GM23338 (cell line): ENCODE measurements around the gene NUP205. TPM values are rescaled to one million over a fixed set of nuclear protein-coding genes. Genes with fewer than 3 reads are reported as not detected.

Experiments
- ATAC-seq: fragments of 200-7000 bp; cut with Tn5 transposase; 3 replicates; pipeline ENCODE4 v1.9.1; 2020
- DNase-seq: peaks from one replicate; pipeline ENCODE4 v3.0.0-alpha.2; 2015; ENCODE audit warnings: low spot score
- H2AFZ ChIP-seq: fragments of 200-600 bp; sonication (generic); 2 replicates; pipeline ENCODE4 v1.8.0; 2016; ENCODE audit warnings: antibody characterized with exemption, mild to moderate bottlenecking, moderate library complexity
- H3F3A ChIP-seq: fragments of 200-600 bp; sonication (generic); replicated peaks from 2 replicates; pipeline ENCODE4 v1.8.0; 2017; ENCODE audit warnings: antibody characterized with exemption, mixed run types, low read depth
- H3K27ac ChIP-seq: fragments of 200-600 bp; sonication (generic); 2 replicates; pipeline ENCODE4 v1.6.1; 2016; ENCODE audit warnings: low read depth
- H3K27me3 ChIP-seq: fragments of 200-600 bp; sonication (generic); 2 replicates; pipeline ENCODE4 v1.8.0; 2016; ENCODE audit warnings: mild to moderate bottlenecking, mixed run types, moderate library complexity; ENCODE audit not compliant: insufficient read depth
- H3K36me3 ChIP-seq: fragments of 200-600 bp; sonication (generic); 2 replicates; pipeline ENCODE4 v1.8.0; 2016; ENCODE audit warnings: mild to moderate bottlenecking; ENCODE audit not compliant: insufficient read depth
- H3K4me1 ChIP-seq: fragments of 200-600 bp; sonication (generic); 2 replicates; pipeline ENCODE4 v1.8.0; 2016; ENCODE audit warnings: mild to moderate bottlenecking, moderate library complexity; ENCODE audit not compliant: insufficient read depth
- H3K4me2 ChIP-seq: fragments of 200-600 bp; sonication (generic); 2 replicates; pipeline ENCODE4 v1.7.1; 2017; ENCODE audit warnings: mixed run types
- H3K4me3 ChIP-seq: fragments of 200-600 bp; sonication (generic); 2 replicates; pipeline ENCODE4 v1.6.1; 2016; ENCODE audit warnings: mixed run types
- H3K79me2 ChIP-seq: fragments of 200-600 bp; sonication (generic); replicated peaks from 2 replicates; pipeline ENCODE4 v1.8.0; 2017; ENCODE audit warnings: mild to moderate bottlenecking; ENCODE audit not compliant: insufficient read depth
- H3K9me2 ChIP-seq: fragments of 200-600 bp; sonication (generic); 2 replicates; pipeline ENCODE4 v1.8.0; 2017; ENCODE audit not compliant: insufficient read depth
- H4K20me1 ChIP-seq: fragments of 200-600 bp; sonication (generic); replicated peaks from 2 replicates; pipeline ENCODE4 v1.8.0; 2017; ENCODE audit warnings: mild to moderate bottlenecking; ENCODE audit not compliant: insufficient read depth
- H3K27ac Mint-ChIP-seq: 2 replicates; pipeline ENCODE4 v1.8.0; 2020; ENCODE audit warnings: inconsistent platforms, mild to moderate bottlenecking, moderate library complexity, mixed read lengths
- H3K27me3 Mint-ChIP-seq: 3 replicates; pipeline ENCODE4 v1.8.0; 2022; ENCODE audit warnings: low read depth, mild to moderate bottlenecking, moderate library complexity, mixed read lengths, inconsistent platforms; ENCODE audit not compliant: insufficient read depth, poor library complexity
- H3K36me3 Mint-ChIP-seq: 3 replicates; pipeline ENCODE4 v1.8.0; 2021; ENCODE audit warnings: low read depth, mild to moderate bottlenecking, inconsistent platforms, moderate library complexity, mixed read lengths
- H3K4me1 Mint-ChIP-seq: 3 replicates; pipeline ENCODE4 v1.8.0; 2020; ENCODE audit warnings: mild to moderate bottlenecking, inconsistent platforms, mixed read lengths
- H3K4me3 Mint-ChIP-seq: 3 replicates; pipeline ENCODE4 v1.8.0; 2021; ENCODE audit warnings: moderate library complexity, mild to moderate bottlenecking, inconsistent platforms, mixed read lengths
- H3K9me3 Mint-ChIP-seq: 3 replicates; pipeline ENCODE4 v1.8.0; 2020; ENCODE audit warnings: moderate library complexity, mild to moderate bottlenecking, inconsistent platforms, mixed read lengths
- CREB1 ChIP-seq: fragments of 250-450 bp; sonication (Bioruptor Pico); IDR thresholded peaks from 2 replicates; pipeline ENCODE4 v1.5.0; 2020; ENCODE audit warnings: low read depth, mild to moderate bottlenecking, moderate library complexity
- CTCF ChIP-seq, 2 experiments: fragments of 200-600 bp in 1 of 2; sonication (generic) in 1 of 2; conservative IDR thresholded peaks; 2 replicates each; pipeline versions ENCODE4 v1.5.1 to v1.6.1; 2016 to 2017; ENCODE audit warnings: antibody characterized with exemption in 2 of 2, low read depth in 2 of 2, mild to moderate bottlenecking in 2 of 2, moderate library complexity in 1 of 2
- EZH2 ChIP-seq: fragments of 200-600 bp; sonication (generic); IDR thresholded peaks from one replicate; pipeline ENCODE4 v1.8.0; 2017; ENCODE audit warnings: antibody characterized with exemption, mild to moderate bottlenecking, low read depth; ENCODE audit not compliant: unreplicated experiment
- EZH2phosphoT487 ChIP-seq: fragments of 200-600 bp; sonication (generic); IDR thresholded peaks from one replicate; pipeline ENCODE4 v1.8.1; 2018; ENCODE audit warnings: antibody characterized with exemption; ENCODE audit not compliant: unreplicated experiment
- JUNB ChIP-seq: IDR thresholded peaks from one replicate; pipeline ENCODE4 v1.6.1; 2016; ENCODE audit warnings: antibody characterized with exemption; ENCODE audit not compliant: unreplicated experiment
- NANOG ChIP-seq: IDR thresholded peaks from 2 replicates; pipeline ENCODE4 v1.6.1; 2016; ENCODE audit warnings: antibody characterized with exemption, borderline replicate concordance
- REST ChIP-seq: IDR thresholded peaks from one replicate; pipeline ENCODE4 v1.6.1; 2018; ENCODE audit warnings: antibody characterized with exemption; ENCODE audit not compliant: unreplicated experiment
- STAT1 ChIP-seq: IDR thresholded peaks from one replicate; pipeline ENCODE4 v1.6.1; 2016; ENCODE audit warnings: antibody characterized with exemption; ENCODE audit not compliant: unreplicated experiment
- ZNF114 ChIP-seq: fragments of 250-450 bp; sonication (Bioruptor Pico); IDR thresholded peaks from 2 replicates; pipeline ENCODE4 v1.5.0; 2020; ENCODE audit warnings: mild to moderate bottlenecking, moderate library complexity
- ZNF331 ChIP-seq: fragments of 250-450 bp; sonication (Bioruptor Pico); IDR thresholded peaks from 2 replicates; pipeline ENCODE4 v1.5.0; 2020; ENCODE audit warnings: low read depth, mild to moderate bottlenecking, moderate library complexity
- polyA plus RNA-seq: library from polyadenylated mRNA; unstranded; fragments of >200 nt; fragmentation: Nextera tagmentation; extraction: Ambion mirVana; gene quantifications from 2 replicates; pipeline ENCODE4 v1.2.1, GENCODE V29; 2016
- total RNA-seq: library from RNA; depleted of rRNA; stranded (reverse); fragments of >200 nt; shearing (Covaris generic); gene quantifications from 2 replicates; pipeline ENCODE4 v1.2.3, GENCODE V29; 2014

Gene NUP205
- total and polyA plus RNA-seq, 2 experiments from 2014 or later, result 150 to 212 TPM

- no peaks in the 10 kb centered on the region for H3K9me2 ChIP-seq
- Mint-ChIP-seq H3K36me3 (peaks cover 90% of the 10 kb centered on the region), H3K4me3 (no peak overlapping the region), H3K9me3 (no peaks in the 10 kb centered on the region), H3K27ac (no peak overlapping the region), H3K4me1 (no peaks in the 10 kb centered on the region), H3K27me3 (peaks cover 2% of the 10 kb centered on the region)
- TF ChIP-seq ZNF331, result no peak
- no peak for TF ChIP-seq CTCF (conservative IDR thresholded peaks at IDR 0.05; ENCODE audit: low read depth in 2 of 2)
- TF ChIP-seq REST, result no peak
- no peak for TF ChIP-seq STAT1
- no peak for TF ChIP-seq CREB1
- no peak for TF ChIP-seq ZNF114
- TF ChIP-seq EZH2, result no peak
- no peak for TF ChIP-seq JUNB
- no peak overlapping the region for H3K27ac ChIP-seq
- DNase-seq, result no peak
- H3K79me2 ChIP-seq, result no peaks in the 10 kb centered on the region; the same call in 1 of the 2 replicates
- 0 out of 2 replicates have a peak, but pooled peaks cover 3% of the 10 kb centered on the region for H3F3A ChIP-seq
- H3K36me3 ChIP-seq, result peaks cover 79% of the 10 kb centered on the region
- ATAC-seq, result no peak
- H3K4me2 ChIP-seq, result no peak overlapping the region
- no peaks in the 10 kb centered on the region for H3K27me3 ChIP-seq
- no peak overlapping the region for H3K4me3 ChIP-seq
- no peaks in the 10 kb centered on the region for H3K4me1 ChIP-seq
- peaks cover 16% of the 10 kb centered on the region for H4K20me1 ChIP-seq
- no peak overlapping the region for H2AFZ ChIP-seq
These were observed 41.8 kb downstream of the NUP205 start for GRCh38 chr7:135599471-135599870.

- Mint-ChIP-seq H3K36me3 (peaks cover 90% of the 10 kb centered on the region), H3K4me3 (no peak overlapping the region)
- peaks cover 14% of the 10 kb centered on the region for H4K20me1 ChIP-seq
- TF ChIP-seq REST, result no peak
- TF ChIP-seq NANOG, result no peak
- TF ChIP-seq EZH2phosphoT487, result no peak
These were observed 42.5 kb downstream of the NUP205 start for GRCh38 chr7:135600226-135600625.

More at GRCh38 chr7:135600226-135600625, 42.5 kb downstream of the NUP205 start:
- H3K27ac Mint-ChIP-seq, result no peak overlapping the region
- Histone ChIP-seq H3K9me2 (no peaks in the 10 kb centered on the region), H2AFZ (no peak overlapping the region), H3K4me1 (no peaks in the 10 kb centered on the region), H3K79me2 (no peaks in the 10 kb centered on the region; the same call in 1 of the 2 replicates), H3K36me3 (peaks cover 78% of the 10 kb centered on the region), H3K4me2 (no peak overlapping the region), H3K27me3 (no peaks in the 10 kb centered on the region), H3F3A (no peaks in the 10 kb centered on the region), H3K4me3 (no peak overlapping the region), H3K27ac (no peak overlapping the region)
- H3K27me3 Mint-ChIP-seq, result peaks cover 2% of the 10 kb centered on the region
- H3K9me3 Mint-ChIP-seq, result no peaks in the 10 kb centered on the region
- ATAC-seq (no peak), DNase-seq (no peak)
- H3K4me1 Mint-ChIP-seq, result no peaks in the 10 kb centered on the region
